Esophagus mucosa (tissue), 1 donor: ENCODE measurements around the gene RDH13. TPM values are rescaled to one million over a fixed set of nuclear protein-coding genes. Genes with fewer than 3 reads are reported as not detected.

Experiments used
- ATAC-seq: fragments of 200-7000 bp; cut with Tn5 transposase; one replicate; pipeline ENCODE4 v1.9.1; 2020
- total RNA-seq: library from RNA; stranded (reverse); gene quantifications from one replicate; pipeline ENCODE4 v1.2.4, GENCODE V29; 2023
- donor health status: DM: yes; HTN: yes; CAD: no.

The RDH13 gene
- total RNA-seq, 1 donor from 2014 or later: 33.7 TPM

DNA sequence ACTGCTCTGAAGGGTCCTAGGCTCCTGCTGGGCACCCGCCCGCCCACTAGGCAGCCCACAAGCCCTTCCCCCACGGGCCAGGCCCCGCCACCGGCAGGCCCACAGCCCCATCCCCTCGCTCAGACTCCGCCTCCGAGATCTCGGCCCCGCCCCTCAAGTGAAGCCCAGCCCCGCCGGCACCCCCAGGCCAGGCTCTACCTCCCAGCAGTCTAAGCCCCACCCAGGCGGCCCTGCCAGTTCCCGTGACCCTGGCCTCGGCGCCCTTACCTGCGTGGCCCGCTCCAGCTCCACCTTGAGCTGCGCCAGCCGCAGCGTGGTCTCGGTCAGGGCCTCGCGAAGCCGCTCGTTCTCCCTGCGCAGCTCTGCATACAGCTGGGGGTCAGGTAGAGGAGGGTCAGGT, 29.0 kb upstream of the RDH13 start:
- ATAC-seq: peak; percentile 9

DNA sequence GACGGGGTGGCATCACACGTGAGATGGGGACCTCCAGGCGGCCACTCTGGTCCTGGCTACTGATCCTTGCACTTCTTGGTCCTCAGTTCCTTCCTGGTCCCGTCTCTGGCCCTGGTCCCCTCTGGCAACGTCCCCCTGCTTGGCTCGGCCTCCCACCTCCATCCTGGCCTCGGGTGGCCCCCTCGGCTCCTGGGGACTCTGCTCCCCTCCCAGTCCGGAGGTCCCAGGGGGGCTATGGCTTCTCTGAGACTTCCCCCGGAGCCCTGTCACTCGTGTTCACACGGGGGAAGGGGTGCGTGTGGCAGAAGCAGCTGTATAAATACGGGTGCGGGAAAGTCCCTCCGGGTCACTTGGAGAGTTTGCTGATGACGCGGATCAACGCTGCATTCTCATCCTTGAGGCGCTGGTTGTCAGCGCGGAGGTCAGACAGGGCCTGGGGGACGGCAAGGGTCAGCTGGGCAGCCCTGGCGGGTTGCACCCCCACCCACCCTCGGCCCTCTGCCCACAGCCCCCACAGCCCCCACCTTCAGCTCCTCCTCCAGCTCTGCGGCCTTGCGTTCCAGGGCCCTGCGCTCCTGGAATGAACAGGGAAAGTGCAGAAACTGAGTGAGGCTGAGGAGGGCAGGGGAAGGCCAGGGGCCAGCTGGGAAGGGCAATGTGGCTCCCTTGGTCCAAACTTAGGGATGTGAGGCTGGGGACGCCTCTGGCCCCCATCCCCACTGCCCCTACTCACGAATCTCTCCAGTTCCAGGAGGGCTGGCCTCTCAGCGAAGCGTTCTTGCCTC, 28.4 kb upstream of the RDH13 start:
- ATAC-seq: no peak

DNA sequence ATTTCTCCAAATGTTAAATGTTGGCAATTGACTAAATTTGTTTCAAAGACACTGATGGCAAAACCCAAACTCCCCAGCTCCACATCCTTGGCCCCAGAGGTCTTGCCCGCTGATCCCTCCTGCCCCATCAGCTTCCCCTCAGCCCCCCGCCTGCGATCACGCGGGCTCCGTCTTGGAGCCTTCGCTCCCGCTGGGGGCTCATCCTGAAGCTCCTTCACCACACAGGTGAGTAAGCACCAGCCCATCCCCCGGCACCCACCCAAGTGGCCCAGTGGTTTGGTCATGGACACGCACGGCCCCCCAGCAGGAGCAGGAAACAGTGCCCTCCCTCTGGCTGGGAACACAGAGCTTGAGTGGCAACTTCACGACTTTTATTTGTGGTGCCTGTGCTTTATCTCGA, 27.6 kb upstream of the RDH13 start:
- ATAC-seq: no peak

DNA sequence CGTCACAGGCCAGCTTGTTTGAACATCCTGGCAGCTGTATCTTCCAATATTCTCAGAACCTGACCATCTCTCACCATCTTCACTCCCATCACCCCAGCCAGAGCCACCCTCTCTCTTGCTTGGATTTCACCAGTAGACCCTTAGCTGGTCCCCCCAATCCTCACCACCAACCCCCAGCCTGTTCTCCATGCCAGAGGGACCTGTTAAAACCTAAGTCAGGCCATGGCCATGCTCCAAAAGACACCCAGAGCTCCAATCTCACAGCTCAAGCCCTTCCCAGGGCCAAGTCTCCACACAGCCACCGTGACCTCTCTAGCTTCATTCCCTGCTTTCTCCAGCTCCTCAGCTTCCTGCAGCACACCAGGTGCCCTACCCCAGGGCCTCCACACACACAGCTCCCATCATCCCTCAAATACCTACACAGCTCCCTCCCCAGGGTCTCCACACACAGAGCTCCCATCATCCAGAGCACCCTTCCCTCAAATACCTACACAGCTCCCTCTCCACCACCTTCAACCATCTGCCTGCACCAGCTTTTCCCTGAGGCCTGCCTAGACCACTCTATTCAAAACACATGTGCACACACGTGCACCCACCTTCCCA, 26.5 kb upstream of the RDH13 start:
- ATAC-seq: no peak

DNA sequence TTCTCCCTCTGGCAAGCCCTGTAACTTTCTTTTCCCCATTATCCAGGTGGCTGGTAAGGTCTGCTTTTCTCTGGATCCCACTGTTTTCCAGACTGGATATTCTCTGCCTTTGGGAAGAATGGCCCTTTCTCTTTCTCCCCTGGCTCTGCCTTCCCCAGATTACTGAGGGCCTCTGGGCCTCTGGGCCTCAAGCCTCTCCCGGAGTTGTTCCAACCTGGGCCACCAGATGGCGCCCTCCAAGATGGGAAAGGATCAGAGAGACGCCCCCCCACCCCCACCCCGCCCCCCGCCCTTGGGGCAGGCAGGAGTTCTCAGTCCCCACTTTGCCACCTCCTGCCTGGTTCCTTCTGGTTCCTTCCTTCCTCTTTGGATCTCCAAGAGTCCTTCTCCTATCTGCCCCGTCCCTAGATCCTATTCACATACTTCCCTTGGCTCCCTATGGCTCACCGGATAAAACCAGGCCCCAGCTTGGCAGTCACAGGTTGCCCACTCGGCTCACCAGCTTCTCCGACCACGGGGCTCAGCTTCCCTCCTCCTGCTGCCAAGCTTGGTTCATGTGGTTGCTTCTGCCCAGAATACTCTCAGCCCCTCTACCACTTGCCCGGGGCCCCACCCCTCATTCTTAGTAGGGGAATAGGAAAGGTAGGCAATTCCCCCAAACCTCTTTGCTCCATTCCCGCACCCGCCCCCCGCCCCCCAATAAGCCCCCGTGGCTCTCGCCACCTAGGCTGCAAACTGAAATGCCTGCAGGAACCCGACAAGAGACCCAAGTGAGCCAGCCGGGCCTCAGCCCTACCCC, 25.8 kb upstream of the RDH13 start:
- ATAC-seq: no peak

DNA sequence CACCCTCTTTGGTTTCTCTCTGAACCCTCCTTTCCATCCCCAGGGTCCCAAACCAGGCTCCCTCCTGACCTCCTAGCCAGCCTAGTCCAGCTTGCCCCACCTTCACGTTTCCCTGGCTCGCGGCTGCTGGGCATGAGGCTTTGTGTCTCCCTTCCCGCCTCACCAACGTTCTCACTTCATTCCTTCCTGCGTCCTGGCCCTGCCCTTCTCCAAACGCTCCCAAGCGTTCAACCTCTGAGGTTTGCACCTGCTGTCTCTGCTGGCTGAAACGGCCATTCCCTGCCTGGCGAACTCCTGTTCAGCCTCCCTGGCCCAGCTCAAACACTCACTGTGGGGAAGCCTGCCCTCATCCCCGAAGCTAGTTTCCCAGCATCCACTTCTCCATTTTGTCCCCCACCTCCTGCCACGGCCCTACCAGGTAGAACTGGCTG, 25.1 kb upstream of the RDH13 start:
- no peak for ATAC-seq

DNA sequence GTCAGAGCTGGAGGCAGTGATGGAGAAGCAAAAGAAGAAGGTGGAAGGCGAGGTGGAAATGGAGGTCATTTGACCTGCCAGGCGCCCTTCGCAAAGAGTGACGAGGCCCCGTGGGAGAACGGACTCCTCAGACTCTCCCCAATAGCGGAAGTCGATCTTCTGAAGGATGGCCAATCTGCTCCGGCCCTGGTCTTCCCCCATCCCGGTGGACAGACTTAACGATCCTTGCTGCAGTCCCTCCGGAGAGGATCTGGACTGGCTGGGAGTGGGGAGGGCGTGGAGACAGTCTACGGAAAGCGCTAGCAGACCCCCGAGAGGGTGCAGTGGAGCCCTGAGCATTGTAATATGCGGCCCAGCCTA, 24.6 kb upstream of the RDH13 start:
- no peak for ATAC-seq

DNA sequence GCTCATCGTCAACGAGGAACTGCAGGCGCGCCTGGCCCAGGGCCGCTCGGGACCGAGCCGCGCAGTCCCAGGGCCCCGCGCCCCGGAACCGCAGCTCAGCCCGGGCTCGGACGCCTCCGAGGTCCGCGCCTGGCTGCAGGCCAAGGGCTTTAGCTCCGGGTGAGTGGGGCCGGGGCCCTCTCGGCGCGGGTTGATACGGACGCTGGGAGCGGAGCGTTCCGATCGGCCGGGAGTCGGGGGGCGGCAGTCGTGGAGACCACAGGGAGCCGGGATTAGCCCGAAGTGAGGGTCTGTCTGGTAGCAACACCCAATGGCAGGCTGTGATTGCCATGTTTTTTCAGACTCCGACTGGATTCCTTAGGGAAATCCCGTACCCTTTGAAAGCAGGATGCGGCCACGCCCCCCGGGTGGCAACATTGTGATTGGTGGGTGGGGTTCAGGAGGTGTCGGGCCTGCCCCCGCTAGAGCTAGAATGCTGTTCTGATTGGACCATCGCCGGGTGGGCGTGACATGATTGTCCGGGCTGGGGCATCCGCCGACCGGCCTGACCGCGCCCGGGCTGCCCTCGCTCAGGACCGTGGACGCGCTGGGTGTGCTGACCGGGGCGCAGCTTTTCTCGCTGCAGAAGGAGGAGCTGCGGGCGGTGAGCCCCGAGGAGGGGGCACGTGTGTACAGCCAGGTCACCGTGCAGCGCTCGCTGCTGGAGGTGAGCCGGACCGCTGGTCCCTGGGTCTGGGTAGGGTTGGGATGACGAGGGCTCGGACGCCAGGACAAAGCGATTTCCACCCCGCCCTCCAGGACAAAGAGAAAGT, 24.0 kb upstream of the RDH13 start:
- peak; percentile 63 for ATAC-seq

DNA sequence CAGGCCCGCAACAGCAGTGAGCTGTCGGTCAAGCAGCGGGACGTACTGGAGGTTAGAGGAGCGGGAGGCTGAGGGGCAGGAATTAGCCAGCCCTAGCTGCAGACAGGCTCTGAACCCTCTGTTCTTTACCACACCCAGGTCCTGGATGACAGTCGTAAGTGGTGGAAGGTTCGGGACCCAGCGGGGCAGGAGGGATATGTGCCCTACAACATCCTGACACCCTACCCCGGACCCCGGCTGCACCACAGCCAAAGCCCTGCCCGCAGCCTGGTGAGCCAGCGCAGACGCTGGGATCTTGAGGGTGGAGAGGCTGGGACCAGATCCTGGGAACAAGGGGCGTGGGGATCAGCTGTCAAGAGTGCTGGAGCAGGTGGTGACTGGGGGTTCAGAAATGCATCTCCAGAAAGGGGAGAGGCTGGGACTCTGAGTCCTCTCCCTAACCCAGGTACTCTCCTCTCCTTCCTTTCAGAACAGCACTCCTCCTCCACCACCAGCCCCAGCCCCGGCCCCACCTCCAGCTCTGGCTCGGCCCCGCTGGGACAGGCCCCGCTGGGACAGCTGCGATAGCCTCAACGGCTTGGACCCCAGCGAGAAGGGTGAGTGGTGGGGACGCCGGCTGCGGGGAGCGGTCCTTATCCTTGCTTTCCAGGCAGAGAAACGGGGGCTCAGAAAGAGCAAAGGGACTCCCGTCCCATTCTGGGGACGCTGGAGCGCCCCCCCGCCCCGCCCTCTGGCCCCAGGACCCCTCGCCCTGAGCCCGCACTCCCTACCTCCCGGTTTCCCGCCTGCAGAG, 23.2 kb upstream of the RDH13 start:
- no peak for ATAC-seq

DNA sequence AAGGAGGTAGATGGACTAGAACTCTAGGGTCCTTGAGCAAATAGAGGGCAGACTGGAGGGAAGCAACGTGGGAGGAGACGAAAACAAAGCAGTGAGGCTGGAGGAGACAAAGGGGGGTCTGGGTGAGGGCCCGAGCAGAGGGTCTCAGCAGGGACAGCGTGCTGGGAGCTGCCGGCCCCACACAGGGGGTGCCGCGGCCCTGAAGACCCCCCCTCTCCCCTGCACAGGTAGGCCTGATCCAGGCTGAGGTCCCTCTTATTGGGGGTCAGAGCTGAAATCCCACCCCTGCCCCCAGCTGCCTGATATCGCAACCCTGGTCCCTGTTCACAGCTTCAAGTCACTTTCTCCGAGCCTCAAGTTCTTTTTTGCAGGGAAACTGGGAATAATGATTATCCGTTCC, 21.5 kb upstream of the RDH13 start:
- no peak for ATAC-seq

DNA sequence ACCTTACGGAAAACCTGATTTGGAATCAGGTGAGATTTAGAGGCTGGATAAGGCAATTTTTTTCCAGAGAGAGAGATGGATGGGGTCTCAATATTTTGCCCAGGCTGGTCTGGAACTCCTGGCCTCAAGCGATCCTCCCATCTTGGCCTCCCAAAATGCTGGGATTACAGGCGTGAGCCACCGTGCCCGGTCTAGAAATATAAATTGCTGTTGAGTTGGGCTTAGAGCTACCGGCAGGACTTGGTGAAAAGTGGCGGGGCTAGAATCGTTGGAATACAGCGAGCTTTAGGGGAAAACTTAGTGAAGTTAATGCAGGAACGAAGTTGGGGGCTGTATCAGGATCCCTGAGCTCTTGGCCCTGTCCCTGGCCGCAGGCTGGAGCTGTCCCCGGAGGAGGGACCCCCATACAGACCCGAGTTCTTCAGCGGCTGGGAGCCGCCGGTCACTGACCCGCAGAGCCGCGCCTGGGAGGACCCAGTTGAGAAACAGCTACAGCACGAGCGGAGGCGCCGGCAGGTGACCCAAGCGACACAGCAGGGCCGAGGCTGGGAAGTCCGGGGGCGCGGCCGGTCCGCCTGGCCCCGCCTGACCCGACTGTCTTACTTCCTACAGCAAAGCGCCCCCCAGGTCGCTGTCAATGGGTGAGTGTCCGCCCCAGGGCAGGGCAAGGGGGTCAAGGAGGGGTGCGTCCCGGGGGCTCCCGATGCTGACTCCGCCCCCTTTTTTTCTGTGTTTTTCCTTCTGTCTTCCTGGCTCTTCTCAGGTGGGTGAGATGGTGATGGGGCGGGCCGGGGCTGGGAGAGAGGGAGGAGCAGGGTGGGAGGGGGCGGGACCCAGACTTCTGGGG, 20.3 kb upstream of the RDH13 start:
- ATAC-seq: no peak

DNA sequence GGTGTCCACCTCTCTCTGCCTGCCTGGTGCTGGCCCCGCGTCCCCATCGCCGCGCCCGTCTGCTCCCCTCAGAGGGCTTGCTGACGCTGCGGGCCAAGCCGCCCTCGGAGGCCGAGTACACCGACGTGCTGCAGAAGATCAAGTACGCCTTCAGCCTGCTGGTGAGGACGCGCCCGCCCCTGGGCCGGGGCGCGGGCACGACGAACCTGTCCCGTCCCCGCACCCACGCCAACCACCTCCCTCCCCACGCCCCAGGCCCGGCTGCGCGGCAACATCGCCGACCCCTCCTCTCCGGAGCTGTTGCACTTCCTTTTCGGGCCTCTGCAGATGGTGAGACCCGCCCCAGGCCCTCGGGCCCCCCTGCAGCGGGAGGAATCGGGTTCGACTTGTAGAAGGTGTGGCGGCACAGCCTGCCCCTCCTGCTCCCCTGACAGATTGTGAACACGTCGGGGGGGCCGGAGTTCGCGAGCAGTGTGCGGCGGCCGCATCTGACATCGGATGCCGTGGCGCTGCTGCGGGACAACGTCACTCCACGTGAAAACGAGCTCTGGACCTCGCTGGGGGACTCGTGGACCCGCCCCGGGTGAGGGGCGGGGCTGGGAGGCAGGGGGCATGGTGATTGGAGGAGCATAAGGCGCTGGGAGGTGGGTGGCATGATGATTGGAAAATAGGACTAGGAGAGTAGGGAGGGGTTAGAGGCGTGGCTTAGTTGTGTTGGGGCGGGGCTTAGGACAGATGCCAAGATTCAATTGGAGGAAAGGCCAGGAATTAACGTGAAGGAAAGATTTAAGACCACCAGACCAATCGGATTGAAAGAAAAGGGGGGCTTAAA, 19.3 kb upstream of the RDH13 start:
- no peak for ATAC-seq

DNA sequence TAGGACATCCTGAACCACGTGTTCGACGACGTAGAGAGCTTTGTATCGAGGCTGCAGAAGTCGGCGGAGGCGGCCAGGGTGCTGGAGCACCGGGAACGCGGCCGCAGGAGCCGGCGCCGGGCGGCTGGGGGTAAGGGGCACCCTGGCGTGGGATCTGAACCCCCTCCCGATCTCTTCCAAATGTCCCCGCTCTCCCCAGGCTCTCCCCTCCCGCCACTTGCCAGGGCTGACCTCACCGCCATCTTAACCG, 18.7 kb upstream of the RDH13 start:
- no peak for ATAC-seq

DNA sequence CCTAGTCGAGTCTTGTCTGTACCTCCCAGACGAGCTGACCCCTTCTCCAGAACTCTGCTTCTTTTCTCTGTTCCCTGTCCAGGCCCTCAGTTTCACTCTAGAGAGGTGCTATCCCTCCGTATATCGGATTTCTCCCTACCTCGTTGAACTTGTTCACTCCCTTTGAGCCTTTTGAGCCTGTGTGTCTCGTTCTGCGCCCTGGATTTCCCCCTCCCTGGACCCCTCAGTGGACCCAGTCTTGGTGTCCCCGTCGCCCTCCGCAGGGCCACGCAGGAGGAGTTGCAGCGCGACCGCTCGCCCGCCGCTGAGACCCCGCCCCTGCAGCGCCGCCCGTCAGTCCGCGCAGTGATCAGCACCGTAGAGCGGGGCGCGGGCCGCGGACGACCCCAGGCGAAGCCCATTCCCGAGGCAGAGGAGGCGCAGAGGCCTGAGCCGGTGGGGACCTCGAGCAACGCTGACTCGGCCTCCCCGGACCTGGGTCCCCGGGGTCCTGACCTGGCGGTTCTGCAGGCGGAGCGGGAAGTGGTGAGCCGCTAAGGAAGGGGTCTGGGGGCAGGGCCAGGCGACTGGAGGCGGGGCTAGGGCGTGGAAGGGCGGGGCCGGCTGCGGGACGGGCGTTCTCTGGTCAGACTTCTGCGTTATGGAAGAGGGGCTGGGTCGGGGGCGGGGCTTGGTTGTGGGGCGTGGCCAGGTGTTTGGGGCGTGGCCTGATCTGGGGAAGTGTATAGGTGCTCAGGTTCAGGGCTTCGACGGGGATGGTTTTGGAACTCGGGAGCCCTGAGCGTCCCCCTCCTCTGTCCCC, 18.2 kb upstream of the RDH13 start:
- peak; percentile 73 for ATAC-seq

DNA sequence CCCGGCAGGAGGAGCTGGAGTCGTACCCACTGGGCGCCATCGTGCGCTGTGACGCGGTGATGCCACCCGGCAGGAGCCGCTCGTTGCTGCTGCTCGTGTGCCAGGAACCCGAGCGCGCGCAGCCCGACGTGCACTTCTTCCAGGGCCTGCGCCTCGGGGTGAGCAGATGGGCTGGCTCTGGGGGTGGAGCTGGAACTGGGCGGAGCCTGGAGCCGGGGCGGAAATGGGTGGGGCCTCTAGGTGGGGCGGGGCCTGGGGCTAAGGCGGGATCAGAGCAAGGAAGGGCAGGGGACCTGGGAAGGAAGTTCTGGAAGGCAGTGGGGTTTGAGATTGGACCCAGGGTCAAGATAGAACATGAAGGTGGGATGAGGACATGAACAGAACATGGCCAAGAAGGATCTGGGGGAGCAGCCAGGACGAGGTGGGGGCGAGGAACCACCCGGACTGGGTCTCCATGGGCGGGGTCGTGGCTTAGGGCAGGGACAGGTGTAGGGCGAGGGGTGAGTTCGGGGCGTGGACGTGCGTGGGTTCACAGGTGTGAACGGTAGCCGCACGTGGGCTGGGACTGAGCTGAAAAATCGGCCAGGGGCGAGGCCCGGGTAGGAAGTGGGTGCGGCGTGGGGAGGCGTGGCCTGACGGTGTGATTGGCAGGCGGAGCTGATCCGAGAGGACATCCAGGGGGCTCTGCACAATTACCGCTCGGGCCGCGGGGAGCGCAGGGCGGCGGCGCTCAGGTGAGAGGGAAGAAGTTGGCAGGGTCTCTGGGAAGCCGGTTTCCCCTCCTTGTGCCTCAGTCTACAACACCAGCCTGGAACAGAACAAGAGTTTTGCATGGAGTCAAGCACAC, 17.4 kb upstream of the RDH13 start:
- peak; percentile 77 for ATAC-seq

DNA sequence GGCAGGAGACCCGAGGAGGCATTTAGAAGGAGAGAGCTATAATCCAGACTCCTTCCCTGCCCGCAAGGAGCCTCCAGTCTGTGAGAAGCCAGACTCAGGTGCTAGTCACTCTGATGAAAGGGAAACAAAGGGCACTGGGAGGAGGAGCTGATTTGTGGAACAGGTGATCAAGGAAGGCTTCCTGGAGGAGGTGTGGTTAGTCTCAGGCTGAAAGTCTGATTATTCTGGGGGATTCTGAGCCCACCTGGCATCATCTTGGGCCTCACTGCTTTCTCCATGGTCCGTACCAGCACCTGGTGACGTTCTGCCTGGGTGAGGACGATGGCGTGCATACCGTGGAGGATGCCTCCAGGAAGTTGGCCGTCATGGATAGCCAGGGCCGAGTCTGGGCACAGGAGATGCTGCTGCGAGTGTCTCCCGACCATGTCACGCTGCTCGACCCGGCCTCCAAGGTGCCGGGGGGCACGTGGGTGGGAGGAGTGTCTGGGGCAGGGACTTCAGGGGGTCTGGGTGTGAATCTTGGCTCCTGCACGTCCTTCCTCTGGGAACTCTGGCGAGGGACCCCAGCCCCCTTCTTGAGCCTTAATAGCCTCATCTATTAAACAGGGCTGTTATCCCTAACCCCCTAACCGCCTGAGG, 16.6 kb upstream of the RDH13 start:
- no peak for ATAC-seq

DNA sequence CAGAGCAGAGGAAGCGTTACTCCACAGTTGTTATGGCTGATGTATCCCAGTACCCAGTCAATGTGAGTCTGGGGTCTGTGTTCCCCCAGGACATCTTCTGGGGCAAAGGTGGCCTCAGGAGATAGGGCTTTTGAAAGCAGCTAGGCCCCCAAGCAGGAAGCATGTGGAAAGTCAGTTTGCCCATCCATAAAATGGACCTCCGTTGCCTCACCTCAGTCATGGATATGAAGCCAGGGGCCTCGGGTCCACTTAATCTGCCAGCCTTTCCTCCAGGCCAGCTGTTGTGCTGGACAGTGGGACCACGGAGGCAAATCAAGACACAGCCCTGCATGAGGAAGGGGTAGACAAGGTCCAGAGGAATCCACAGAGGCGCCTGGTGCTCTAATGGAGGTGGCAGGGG, 16.0 kb upstream of the RDH13 start:
- no peak for ATAC-seq

DNA sequence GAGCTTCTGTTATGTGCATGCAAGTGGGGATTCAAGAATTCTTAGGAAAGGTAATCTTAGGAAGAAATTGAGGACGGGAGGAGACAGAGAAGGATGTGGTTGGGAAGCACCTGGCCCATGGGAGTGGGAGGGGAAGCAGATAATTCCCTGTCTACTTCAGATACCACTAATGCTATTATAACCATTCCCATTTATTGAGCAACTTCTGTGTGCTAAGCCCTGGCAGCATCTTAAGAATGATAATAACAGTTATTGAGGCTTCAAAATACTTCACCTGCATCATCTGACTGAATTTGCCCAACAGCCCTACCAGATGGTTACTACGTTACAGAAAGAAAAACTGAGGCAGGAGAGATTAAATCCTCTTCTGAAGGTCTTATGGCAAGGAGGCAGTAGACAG, 14.2 kb upstream of the RDH13 start:
- ATAC-seq: no peak
